ENCODE measurements around the gene MRPL34. TPM values are rescaled to one million over a fixed set of nuclear protein-coding genes. Genes with fewer than 3 reads are reported as not detected.

MRPL34 gene
- total RNA-seq, 1 donor from 2014 or later: 91.0 TPM

GRCh38 chr19:17340302-17340870, 34.7 kb downstream of the MRPL34 start:
- DNase-seq (ENCODE audit: extremely low read depth, low read depth, low spot score): no peak

GRCh38 chr19:17340871-17341357, 35.2 kb downstream of the MRPL34 start:
- DNase-seq (ENCODE audit: extremely low read depth, low read depth, low spot score): no peak

GRCh38 chr19:17341386-17341785, 35.7 kb downstream of the MRPL34 start:
- DNase-seq (ENCODE audit: extremely low read depth, low read depth, low spot score): no peak

GRCh38 chr19:17341845-17342244, 36.2 kb downstream of the MRPL34 start:
- DNase-seq (ENCODE audit: extremely low read depth, low read depth, low spot score): no peak

GRCh38 chr19:17346109-17346671, 40.5 kb downstream of the MRPL34 start:
- no peak for DNase-seq (ENCODE audit: extremely low read depth, low read depth, low spot score)

- no peak for DNase-seq (ENCODE audit: extremely low read depth, low read depth, low spot score)
Observed at GRCh38 chr19:17347361-17347760, 41.7 kb downstream of the MRPL34 start.

GRCh38 chr19:17347877-17348276, 42.2 kb downstream of the MRPL34 start:
- no peak for DNase-seq (ENCODE audit: extremely low read depth, low read depth, low spot score)

GRCh38 chr19:17348700-17349099, 43.0 kb downstream of the MRPL34 start:
- no peak for DNase-seq (ENCODE audit: extremely low read depth, low read depth, low spot score)

- DNase-seq (ENCODE audit: extremely low read depth, low read depth, low spot score): no peak
Observed at GRCh38 chr19:17351815-17352435, 46.3 kb downstream of the MRPL34 start.

- no peak for DNase-seq (ENCODE audit: extremely low read depth, low read depth, low spot score)
Observed at GRCh38 chr19:17352608-17353280, 47.1 kb downstream of the MRPL34 start.

- no peak for DNase-seq (ENCODE audit: extremely low read depth, low read depth, low spot score)
Observed at GRCh38 chr19:17353386-17353785, 47.7 kb downstream of the MRPL34 start.

Other genes with a start within 250 kb of the MRPL34 start
- 2.8 and 4.9 TPM in 2 replicates for gene HAUS8, start 230.4 kb upstream of the MRPL34 start, total RNA-seq
- 93.1 and 125 TPM in 2 replicates for gene MYO9B, start 230.1 kb upstream of the MRPL34 start, total RNA-seq
- 24.5 and 32.5 TPM in 2 replicates for gene USE1, start 90.5 kb upstream of the MRPL34 start, total RNA-seq
- 6.5 and 15.1 TPM in 2 replicates for gene OCEL1, start 79.6 kb upstream of the MRPL34 start, total RNA-seq
- gene NR2F6, start 60.0 kb upstream of the MRPL34 start, total RNA-seq: 68.1 and 75.5 TPM in 2 replicates
- 31.3 and 40.0 TPM in 2 replicates for gene USHBP1, start 41.1 kb upstream of the MRPL34 start, total RNA-seq
- gene BABAM1, start 38.4 kb upstream of the MRPL34 start, total RNA-seq: 78.9 and 94.9 TPM in 2 replicates
- 0.39 and 4.3 TPM in 2 replicates for gene ANKLE1, start 24.0 kb upstream of the MRPL34 start, total RNA-seq
- gene ABHD8, start 2.4 kb upstream of the MRPL34 start, total RNA-seq: 6.8 and 9.3 TPM in 2 replicates
- gene DDA1, start 3.7 kb downstream of the MRPL34 start, total RNA-seq: 74.4 and 78.0 TPM in 2 replicates
- gene ANO8, start 29.0 kb downstream of the MRPL34 start, total RNA-seq: 6.3 and 9.6 TPM in 2 replicates
- 16.6 and 34.1 TPM in 2 replicates for gene GTPBP3, start 31.7 kb downstream of the MRPL34 start, total RNA-seq
- 5.4 and 22.9 TPM in 2 replicates for gene PLVAP, start 71.5 kb downstream of the MRPL34 start, total RNA-seq
- gene CCDC194, start 88.3 kb downstream of the MRPL34 start, total RNA-seq: not detected in 2 replicates
- 22.8 and 111 TPM in 2 replicates for gene BST2, start 99.8 kb downstream of the MRPL34 start, total RNA-seq
- gene MVB12A, start 114.2 kb downstream of the MRPL34 start, total RNA-seq: 88.2 and 108 TPM in 2 replicates
- gene TMEM221, start 142.8 kb downstream of the MRPL34 start, total RNA-seq: 0.06 and 0.39 TPM in 2 replicates
- gene NXNL1, start 155.1 kb downstream of the MRPL34 start, total RNA-seq: not detected in 2 replicates
- gene SLC27A1, start 164.7 kb downstream of the MRPL34 start, total RNA-seq: 24.6 and 29.5 TPM in 2 replicates
- gene PGLS, start 205.8 kb downstream of the MRPL34 start, total RNA-seq: 168 and 179 TPM in 2 replicates
- 297 and 462 TPM in 2 replicates for gene COLGALT1, start 249.8 kb downstream of the MRPL34 start, total RNA-seq